HG03095 (cell line): ENCODE data around the gene SOX8.

Experiments used
- ATAC-seq: cut with Tn5 transposase; IDR thresholded peaks from one replicate; pipeline ENCODE4 v1.9.1; 2021; ENCODE audit warnings: moderate library complexity; ENCODE audit not compliant: unreplicated experiment

The SOX8 gene

DNA sequence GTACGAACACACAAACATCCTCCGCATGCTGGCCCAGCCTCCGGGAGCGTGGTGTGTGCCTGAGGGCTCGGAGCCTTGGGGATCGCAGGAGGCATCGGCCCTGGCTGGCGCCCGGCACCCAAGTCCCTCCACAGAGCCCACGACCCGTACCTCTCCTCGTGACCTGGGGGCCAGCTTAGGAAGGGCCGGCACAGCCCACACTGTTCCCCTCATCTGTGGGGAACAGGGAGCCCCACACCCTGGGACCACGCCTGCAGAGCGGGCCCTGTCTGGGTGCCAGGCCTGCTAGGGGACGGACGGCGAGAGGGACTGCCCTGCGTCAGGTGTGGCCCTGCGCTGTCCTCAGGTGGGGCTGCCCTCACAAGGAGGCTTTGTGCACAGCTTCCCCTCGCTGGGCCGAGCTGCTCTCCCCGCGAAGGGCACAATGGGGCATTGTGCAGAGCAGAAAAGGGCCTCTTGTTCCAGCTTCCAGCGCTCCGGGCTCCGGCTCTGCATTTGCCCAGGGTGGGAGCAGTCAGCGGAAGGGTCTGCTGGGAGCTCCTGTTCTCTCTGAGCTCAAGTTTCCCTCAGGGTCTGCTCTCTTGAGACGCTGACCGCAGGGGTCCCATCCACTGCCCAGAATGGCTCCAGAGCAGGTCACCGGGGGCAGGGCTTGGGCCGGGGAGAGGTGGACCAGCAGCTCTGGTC is 9.1 kb upstream of the SOX8 start:
- ATAC-seq, result no peak

DNA sequence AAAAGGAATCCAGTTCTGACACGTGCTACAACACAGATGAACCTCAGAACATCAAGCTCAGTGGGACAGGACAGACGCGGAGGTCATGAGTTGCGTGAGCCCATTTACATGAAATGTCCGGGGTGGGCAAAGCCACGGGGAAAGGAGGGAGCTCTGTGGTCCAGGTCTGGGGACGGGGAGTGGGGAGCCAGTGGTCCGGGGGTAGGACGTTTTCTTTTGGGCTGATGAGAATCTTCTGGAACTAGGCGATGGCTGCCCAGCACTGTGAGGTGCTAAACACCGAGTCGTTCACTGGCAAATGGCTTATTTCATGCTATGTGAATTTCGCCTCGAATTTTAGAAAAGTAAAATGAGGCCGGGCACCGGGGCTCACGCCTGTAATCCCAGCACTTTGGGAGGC is 8.2 kb upstream of the SOX8 start:
- no peak for ATAC-seq

DNA sequence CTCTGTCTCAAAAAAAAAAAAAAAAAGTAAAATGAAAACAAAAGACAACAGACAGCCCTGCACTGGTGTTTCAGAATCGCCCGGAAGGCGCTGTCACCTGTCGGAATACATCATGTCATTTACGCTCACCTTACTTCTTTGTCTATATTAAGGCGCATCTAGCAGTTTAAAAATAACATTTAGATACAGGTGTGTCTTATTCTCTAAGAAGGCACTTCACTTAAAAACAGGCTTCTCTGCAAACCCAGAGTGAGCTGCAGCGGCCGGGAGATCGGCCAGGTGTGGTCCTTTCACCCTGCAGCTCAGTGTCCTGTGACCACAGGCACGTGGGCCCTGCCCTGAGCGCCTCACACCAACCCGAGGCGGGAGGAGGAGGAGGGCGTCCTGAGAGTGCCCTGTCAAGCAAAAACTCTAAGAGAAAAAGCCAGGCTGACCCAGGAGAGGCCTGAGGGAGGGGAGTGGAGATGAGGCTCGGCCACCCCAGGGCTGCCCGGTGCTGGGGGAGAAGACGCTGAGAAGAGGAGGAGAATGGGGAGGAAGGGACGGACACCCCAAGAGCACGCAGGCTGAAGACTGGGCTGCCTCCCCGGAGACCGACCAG is 7.5 kb upstream of the SOX8 start:
- ATAC-seq, result no peak

DNA sequence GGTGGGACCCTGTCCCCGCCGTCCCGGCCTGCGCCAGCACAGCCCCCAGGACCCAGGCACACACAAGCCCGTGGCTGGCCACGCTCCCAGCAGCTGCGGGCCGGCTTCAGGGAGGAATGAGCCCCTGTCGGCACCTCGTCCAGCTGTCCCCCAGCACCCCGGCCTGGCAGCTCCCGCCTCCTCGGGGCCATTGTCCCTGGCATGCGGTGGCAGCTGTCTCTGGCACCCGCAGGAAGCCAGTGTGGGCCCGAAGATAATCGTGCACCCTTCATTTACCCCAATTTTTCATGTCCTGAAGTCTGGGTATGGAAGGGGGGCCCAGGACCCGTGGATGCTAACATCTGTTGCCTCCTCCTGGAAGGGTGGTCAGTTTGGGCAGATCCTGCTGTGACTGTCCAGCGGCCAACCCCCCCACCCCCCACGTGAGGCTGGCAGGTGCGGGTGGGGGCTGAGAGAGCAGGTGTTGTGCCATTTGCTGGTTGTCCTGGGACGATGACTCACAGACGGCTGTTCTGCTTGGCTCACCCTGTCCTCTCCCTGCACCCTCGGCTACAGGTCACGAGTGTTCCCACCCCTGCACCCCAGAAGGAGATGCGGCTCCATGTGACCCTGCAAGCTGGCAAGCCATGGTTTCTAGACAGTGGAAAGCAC is 6.8 kb upstream of the SOX8 start:
- ATAC-seq, result no peak

DNA sequence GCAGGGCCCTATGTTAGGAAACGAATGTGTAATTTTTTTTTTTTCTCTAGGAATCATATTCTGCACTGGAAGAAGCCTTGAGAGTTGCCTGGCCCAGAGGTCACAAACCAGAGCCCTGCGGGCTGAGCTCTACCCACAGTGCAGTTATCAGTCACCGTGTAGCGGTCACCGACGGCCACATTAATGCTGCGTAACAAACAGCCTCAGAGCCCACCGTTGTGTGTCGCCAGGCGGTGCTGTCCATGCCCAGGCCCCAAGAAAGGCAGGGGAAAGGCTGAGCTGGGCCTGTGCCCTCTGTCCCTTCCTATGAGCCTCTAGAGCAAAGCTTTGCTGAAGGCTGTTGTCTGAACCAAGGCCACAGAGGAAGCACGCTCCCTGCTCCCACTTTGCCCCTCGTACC is 6.3 kb upstream of the SOX8 start:
- ATAC-seq, result no peak

DNA sequence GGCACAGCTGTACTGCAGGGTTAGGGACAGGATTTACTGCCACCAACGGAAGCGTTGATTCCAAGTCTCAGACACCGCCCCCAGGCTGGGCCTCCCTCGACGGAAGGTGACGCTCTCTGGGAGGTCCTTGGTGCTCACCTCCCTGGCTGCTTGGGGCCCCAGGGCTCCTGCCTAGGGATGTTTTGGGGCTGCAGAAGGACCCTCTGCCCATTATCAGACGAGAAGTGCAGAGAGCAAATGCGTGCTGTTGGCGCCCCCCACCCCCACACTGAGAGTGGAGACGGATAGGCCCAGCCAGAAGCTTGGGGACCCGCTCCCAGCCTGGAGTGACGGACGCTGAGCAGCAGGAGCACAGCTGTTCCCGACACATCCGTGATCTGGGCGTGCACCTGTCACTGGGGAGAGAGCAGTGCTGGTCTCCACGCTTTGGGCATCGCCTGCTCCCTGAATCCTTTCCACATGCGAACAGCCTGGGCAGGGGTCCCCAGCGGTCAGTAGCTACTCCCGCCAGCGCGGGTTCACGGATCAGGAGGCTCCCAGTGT is 5.1 kb upstream of the SOX8 start:
- no peak for ATAC-seq

DNA sequence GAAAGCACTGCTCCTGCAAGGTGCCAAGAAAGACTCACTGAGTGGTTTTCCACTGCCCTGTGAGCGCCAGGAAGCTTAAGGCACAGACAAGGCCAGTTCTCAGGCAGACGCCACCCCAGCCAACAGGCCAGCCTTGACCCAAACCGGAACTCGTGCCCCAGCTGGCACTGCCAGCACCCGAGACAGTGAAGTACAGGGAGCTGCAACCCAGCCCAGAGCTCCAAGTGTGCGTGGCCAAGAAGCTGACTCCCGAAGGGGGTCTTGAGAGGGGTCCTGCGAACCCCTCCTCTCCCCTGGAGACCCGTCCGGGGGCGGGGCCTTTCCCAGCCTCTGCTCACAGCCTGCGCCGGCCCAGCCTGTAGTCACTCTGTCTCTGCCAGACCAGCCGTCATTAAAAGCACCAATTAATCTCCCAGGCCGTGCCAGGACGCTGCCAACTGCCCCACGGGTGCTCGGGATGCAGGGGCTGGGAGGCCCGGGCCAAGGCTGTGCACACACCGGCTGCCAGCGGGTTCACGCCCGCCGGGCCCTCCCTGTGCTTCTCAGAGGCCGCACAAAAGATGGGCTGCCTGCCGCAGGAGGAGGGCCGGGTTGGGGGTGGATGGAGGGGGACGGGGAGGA is 4.4 kb upstream of the SOX8 start:
- no peak for ATAC-seq

DNA sequence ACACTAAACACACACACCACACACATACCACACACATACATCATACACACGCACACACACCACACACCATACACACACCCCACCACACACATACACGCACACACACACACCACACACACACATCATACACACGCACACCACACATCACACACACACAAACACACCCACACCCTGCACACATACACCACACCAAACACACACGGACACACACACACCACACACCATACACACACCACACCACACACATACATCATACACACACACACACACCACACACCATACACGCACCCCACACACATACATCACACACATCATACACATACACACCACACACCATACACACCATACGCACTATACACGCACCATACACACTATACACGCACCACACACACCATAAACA is 3.7 kb upstream of the SOX8 start:
- no peak for ATAC-seq

DNA sequence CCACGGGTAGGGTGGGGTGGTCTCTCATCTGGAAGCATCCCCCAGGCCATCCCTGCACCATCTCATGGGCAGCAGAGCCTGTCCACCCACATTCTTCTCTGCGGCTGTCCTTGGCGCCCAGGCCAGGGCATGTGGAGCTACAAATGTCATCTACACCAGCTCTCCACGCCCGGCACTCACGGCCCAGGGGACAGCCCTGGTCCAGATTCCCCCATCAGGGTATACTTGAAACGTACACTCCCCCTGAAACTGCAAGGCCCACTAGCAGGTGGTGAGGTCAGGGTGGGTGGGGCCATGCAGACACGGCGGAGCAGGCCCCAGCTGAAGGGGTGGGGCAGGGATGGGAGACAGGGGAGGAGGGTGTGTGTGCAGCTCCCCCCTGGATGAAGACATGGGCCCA is 3.2 kb upstream of the SOX8 start:
- no peak for ATAC-seq

DNA sequence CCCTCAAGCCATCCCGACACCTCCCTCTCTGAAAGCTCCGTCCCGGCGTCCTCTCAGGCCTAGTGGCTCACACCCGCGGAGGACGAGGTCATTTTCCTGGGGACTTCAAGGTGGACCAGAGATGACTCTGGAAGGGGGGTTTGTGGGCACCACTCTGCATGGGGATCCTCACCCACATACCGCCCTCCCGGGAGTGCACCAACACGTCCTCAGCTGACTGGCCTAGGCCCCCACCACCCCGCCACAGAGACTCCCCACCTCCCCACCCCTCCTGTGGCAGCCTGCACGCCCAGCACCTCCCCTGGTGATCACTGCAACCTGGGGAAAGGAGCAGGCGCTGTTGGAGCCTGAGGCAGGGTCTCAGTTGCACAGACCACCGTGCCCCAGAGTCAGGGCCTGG is 2.4 kb upstream of the SOX8 start:
- no peak for ATAC-seq

DNA sequence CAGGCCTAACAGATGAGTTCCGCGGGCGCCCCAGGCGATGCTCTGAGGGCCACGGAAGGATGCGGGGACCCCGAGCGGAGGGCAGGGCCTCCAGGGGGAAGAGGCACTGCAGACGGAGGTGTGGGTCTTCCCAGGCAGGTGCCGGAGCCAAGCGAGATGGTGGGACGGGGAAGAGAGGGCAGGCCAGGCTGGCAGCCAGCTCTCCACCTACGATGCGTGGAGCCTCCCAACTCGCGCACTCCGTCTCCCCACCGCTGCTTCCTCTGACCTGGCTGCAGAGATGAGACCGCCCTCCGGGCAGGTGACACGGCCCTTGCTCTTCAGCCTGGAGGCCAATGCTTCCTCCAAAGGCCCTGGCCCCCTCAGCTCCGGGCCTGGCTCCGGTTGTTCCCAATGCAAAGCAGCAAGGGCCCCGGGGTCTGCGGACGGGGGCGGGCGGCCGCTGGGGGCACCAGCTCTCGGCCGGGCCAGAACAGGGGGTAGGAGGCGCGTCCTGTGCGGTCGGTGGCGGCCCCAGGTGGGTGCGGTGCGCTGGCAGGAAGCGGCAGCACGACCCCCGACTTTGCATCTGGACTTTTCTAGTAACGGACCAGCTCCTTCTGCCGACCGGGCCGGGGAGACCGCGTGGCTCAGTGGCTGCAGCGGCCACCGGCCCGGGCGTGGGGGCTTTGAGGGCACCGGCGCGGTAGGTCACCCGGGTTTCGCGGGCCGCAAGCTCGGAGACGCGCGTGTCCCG is 1.5 kb upstream of the SOX8 start:
- ATAC-seq, result no peak

DNA sequence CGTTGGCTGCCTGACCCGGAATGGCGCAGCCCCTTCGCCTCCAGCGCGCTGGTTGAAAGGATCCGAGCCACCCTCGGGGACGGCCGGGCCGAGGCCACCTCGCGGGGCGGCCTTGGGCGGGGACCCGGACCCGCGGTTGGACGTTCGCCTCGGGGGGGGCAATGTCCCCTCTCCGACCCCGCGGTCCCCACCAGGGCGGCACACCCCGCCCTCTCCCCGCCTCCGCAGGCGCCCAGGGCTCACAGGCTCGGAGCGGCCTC is 1.0 kb upstream of the SOX8 start:
- no peak for ATAC-seq

DNA sequence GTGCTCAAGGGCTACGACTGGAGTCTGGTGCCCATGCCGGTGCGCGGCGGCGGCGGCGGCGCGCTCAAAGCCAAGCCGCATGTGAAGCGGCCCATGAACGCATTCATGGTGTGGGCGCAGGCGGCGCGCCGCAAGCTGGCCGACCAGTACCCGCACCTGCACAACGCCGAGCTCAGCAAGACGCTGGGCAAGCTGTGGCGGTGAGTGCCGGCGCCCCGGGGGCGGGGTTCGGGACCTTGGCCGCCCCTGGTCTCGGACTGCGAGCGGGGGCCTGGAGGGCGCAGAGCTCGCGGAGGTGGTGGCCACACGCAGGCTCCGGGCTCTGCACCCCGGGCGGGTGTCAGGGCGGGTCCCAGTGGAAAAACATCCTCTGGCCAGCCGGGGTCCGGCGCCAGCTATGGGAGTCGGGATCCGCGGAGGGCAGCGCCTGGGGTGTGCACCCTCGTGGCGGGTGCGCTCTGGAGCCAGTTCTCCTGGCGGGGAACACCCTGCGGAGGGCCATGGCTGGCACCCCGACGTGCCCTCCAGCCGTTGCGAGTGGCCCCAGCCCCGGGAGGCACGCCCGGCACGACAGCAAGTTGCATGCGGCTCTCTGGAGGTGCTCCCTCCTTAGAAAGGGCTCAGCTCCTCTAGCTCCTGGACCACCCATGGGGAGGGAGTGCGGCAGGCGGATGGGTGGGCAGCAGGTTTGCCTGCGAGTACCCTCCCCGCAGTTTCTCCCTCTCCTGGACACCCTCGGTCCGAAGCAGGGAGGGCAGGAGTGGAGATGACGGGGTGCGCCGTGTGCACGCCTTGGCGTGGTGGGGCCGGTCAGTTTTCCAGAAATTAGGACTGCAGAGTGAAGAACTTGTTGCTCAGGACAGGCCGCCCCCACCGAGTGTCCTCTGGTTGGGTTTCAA is 824 bp downstream of the SOX8 start:
- no peak for ATAC-seq

DNA sequence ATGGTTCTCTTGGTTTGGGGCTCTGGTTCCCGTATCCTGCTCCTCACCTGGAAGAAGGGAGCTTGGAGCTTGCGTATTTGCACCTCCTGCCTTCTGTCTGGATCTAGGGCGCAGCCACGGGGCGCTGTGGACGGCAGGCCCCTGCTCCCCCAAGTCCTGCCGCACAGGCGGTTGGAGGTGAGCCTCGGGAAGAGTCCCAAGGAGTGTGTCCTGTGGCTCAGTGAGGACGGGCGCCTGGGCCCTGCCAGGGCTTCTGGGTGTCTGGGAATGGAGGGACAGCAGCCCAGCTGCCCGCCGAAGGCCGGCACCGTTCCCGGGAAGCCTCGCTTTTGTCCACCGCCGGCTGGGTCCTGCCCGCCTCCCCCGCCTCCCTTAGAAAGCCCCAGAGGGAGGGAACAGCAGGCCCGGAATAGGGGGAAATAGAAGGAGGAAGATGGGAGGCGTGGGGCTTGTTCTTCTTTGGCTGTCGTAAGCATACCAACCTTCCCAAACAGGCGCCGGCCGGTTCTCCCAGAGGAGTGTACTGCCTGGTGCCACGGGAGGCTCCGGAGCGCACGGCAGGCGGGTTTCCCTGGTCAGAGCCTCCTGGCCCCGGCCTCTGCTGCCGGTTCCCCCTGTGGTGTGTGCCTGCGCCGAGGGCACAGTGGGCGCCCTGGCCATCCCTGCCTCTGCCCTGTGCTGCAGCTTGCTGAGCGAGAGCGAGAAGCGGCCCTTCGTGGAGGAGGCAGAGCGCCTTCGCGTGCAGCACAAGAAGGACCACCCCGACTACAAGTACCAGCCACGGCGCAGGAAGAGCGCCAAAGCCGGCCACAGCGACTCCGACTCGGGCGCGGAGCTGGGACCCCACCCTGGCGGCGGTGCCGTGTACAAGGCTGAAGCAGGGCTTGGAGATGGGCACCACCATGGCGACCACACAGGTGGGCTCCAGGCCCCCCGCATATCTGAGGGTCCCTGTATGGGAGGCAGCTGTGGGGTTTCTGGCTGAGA is 1.8 kb downstream of the SOX8 start:
- ATAC-seq, result no peak

DNA sequence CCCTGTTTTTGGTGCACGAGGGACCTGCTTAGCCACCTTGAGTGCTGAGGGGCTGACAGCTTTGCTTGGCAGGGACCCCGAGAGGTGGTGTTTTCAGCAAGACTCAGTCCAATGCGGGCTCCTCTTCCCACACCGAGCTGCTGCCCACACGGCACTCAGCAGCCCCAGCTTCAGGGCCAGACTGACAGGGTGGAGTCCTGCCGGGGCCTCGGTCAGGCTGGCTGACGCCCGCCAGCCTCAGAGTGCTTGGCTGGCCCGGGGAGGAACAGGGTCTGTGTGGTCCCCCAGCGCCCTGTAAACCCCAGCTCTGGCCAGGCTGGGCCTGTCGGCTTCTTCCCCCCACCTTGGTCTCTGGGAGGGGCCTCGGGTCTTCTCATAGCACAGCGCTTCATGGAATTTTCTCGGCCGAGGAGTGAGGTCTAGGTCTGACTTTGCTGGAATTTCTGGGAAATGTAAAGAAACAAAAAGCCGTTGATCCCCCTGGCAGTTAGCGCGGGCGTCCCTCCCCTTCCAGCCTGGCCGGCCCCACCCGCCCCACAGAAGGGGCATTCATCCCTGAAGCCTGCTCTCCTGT is 2.6 kb downstream of the SOX8 start:
- no peak for ATAC-seq

DNA sequence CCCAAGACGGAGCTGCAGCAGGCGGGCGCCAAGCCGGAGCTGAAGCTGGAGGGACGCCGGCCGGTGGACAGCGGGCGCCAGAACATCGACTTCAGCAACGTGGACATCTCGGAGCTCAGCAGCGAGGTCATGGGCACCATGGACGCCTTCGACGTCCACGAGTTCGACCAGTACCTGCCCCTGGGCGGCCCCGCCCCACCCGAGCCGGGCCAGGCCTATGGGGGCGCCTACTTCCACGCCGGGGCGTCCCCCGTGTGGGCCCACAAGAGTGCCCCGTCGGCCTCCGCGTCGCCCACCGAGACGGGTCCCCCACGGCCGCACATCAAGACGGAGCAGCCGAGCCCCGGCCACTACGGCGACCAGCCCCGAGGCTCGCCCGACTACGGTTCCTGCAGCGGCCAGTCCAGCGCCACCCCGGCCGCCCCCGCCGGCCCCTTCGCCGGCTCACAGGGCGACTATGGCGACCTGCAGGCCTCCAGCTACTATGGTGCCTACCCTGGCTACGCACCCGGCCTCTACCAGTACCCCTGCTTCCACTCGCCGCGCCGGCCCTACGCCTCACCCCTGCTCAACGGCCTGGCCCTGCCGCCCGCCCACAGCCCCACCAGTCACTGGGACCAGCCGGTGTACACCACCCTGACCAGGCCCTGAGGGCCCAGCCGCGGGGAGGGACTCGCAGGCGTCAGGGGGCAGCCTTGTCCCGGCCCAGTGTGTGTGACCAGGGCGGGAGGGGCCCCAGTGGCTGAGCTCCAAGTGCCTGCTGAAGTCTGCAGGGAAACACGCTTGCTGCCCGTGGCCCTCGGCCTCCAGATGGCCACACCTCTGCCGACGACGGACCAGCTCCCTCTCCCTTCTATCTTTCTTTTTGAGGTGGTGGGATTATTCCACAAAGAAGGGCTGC is 3.4 kb downstream of the SOX8 start:
- no peak for ATAC-seq

DNA sequence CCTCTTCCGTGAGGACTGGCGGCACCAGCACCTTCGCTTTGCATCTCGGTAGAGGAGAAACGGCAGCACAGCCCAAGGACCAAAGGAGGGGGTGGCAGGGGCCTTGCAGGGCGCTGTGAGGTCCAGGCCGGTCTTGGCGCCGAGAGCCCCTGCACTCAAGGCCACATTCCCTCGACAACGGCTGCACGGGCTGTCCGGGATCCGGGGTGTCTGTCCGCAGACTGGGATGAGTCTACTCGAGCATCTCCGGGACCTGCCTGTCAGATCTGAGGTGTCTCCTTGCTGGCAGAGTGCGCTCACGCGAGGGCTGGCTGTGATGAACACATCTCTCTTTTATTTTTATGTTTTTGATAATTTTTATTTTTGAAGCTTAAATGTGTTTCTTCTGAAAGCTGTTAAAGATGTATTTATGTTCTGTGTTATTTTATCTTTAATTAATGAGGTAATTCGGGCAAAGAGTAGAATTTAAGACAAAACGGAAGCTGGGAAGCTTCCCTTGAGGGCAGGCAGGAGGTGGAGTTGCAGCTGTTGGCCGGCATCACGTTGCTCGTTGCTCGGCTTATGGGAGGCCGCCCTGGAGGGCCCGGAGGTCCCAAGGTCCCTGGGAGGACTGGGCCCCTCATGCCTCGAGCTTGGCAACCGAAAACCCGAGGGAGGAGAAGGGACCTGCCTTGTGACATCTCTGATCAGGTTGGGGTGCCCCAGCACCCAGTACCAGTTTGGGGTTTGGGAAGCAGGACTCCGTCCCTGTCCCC is 4.3 kb downstream of the SOX8 start:
- ATAC-seq, result no peak
